PC-9 (cell line): ENCODE data around the gene CCDC80. TPM values are rescaled to one million over a fixed set of nuclear protein-coding genes. Genes with fewer than 3 reads are reported as not detected.
A peak's percentile ranks its signal among the peaks of the same experiment; 100 is the strongest.

Experiments
- BruUV-seq: library from RNA; stranded (reverse); fragments of 400-500 nt; replicated peaks from 2 replicates; lab custom pipeline; 2021; lab: Mats Ljungman, UMichigan
- CTCF ChIA-PET: fragments of 300-600 bp; sonication (Branson Sonifier 250); formaldehyde crosslinking; loops from one replicate; lab custom pipeline; 2022; ENCODE audit warnings: antibody characterized with exemption; lab: Charles Lee
- POLR2A ChIA-PET: fragments of 300-600 bp; sonication (Branson Sonifier 250); formaldehyde crosslinking; loops from one replicate; lab custom pipeline; 2022; ENCODE audit warnings: antibody characterized with exemption; ENCODE audit not compliant: unreplicated experiment; lab: Charles Lee
- DNase-seq, 2 experiments: peaks; one replicate each; pipeline versions ENCODE4 v3.0.0 to v3.0.0-alpha.2; 2015 to 2022; ENCODE audit warnings: mixed read lengths in 1 of 2
- H2AFZ ChIP-seq: fragments of 200-600 bp; sonication (generic); 2 replicates; pipeline ENCODE4 v1.8.1; 2017; ENCODE audit warnings: antibody characterized with exemption
- H3F3A ChIP-seq: fragments of 200-600 bp; sonication (generic); 2 replicates; pipeline ENCODE4 v1.8.1; 2017; ENCODE audit warnings: antibody characterized with exemption, mild to moderate bottlenecking, low read depth; ENCODE audit not compliant: insufficient read depth
- H3K27ac ChIP-seq: fragments of 200-600 bp; sonication (generic); 2 replicates; pipeline ENCODE4 v1.6.1; 2016; ENCODE audit warnings: mixed run types
- H3K27me3 ChIP-seq: fragments of 200-600 bp; sonication (generic); 2 replicates; pipeline ENCODE4 v1.6.1; 2016; ENCODE audit warnings: low read depth, mixed run types; ENCODE audit not compliant: insufficient read depth
- H3K36me3 ChIP-seq: fragments of 200-600 bp; sonication (generic); 2 replicates; pipeline ENCODE4 v1.6.1; 2016; ENCODE audit warnings: low read depth, mixed run types
- H3K4me1 ChIP-seq: fragments of 200-600 bp; sonication (generic); replicated peaks from 2 replicates; pipeline ENCODE4 v1.6.1; 2016; ENCODE audit warnings: mixed run types; ENCODE audit not compliant: insufficient read depth
- H3K4me2 ChIP-seq: fragments of 200-600 bp; sonication (generic); 2 replicates; pipeline ENCODE4 v1.6.1; 2017; ENCODE audit warnings: mixed run types
- H3K4me3 ChIP-seq: fragments of 200-600 bp; sonication (generic); 2 replicates; pipeline ENCODE4 v1.6.1; 2016; ENCODE audit warnings: mixed run types
- H3K79me2 ChIP-seq: fragments of 200-600 bp; sonication (generic); 2 replicates; pipeline ENCODE4 v1.6.1; 2017; ENCODE audit warnings: low read depth, mixed run types
- H3K9me2 ChIP-seq: fragments of 200-600 bp; sonication (generic); 2 replicates; pipeline ENCODE4 v1.8.1; 2017; ENCODE audit warnings: mild to moderate bottlenecking; ENCODE audit not compliant: insufficient read depth
- H3K9me3 ChIP-seq: fragments of 200-600 bp; sonication (generic); 2 replicates; pipeline ENCODE4 v1.8.1; 2016; ENCODE audit warnings: low read depth; ENCODE audit not compliant: insufficient read depth
- H4K20me1 ChIP-seq: fragments of 200-600 bp; sonication (generic); 2 replicates; pipeline ENCODE4 v1.8.1; 2017; ENCODE audit not compliant: insufficient read depth
- EZH2 ChIP-seq: fragments of 200-600 bp; sonication (generic); IDR thresholded peaks from 2 replicates; pipeline ENCODE4 v1.8.0; 2017; ENCODE audit warnings: antibody characterized with exemption, low read depth
- intact Hi-C: fragments of 100-400 bp; cut with micrococcal nuclease; formaldehyde crosslinking; loops from one replicate; pipeline ENCODE4 v1.10.0; 2022; ENCODE audit not compliant: unreplicated experiment
- total RNA-seq: library from RNA; stranded (reverse); gene quantifications from 2 replicates; pipeline ENCODE4 v1.2.3, GENCODE V29; 2021
- TF ChIP-seq, protein P1 (sequence below): fragments of 200-600 bp; sonication (generic); conservative IDR thresholded peaks from 2 replicates; pipeline ENCODE4 v1.6.1; 2017; ENCODE audit warnings: mixed run types, antibody characterized with exemption, mild to moderate bottlenecking, moderate library complexity

The CCDC80 gene
- total RNA-seq, 1 experiment from 2014 or later: 162 TPM

DNA sequence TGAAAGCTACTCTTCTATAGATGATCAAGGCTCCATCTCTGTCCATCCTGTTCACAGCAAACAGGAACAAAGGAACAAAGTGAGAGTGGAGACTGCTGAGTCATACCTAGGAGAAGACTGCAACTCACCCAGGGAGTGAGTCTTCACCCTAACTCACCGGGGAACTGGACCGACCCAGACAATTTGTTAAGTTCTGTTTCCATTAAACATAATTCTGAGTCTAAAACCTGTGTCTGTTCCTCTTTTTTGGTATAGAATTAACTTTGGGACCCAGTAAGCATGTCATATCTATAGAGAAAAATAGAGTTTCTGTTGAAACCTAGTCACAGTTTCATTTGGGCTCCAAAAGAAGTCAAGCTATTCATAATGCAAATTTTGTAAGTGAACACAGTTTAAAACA, 21.6 kb downstream of the CCDC80 start:
- Histone ChIP-seq H3K27ac (peak overlapping the region; percentile 69), H3K79me2 (no peaks in the 10 kb centered on the region), H2AFZ (no peak overlapping the region), H4K20me1 (no peaks in the 10 kb centered on the region), H3K9me2 (no peaks in the 10 kb centered on the region), H3K4me1 (peaks cover 28% of the 10 kb centered on the region), H3K4me2 (0 out of 2 replicates have a peak overlapping the region, but pooled peaks have one; percentile 16), H3K27me3 (no peaks in the 10 kb centered on the region), H3K36me3 (0 out of 2 replicates have a peak, but pooled peaks cover 4% of the 10 kb centered on the region), H3K4me3 (no peak overlapping the region), H3F3A (peaks cover 11% of the 10 kb centered on the region; the same call in 1 of the 2 replicates), H3K9me3 (0 out of 2 replicates have a peak, but pooled peaks cover 8% of the 10 kb centered on the region)
- ChIA-PET CTCF (no interaction called here), POLR2A (no interaction called here)
- no TSS peak for BruUV-seq
- TF ChIP-seq, protein P1, sequence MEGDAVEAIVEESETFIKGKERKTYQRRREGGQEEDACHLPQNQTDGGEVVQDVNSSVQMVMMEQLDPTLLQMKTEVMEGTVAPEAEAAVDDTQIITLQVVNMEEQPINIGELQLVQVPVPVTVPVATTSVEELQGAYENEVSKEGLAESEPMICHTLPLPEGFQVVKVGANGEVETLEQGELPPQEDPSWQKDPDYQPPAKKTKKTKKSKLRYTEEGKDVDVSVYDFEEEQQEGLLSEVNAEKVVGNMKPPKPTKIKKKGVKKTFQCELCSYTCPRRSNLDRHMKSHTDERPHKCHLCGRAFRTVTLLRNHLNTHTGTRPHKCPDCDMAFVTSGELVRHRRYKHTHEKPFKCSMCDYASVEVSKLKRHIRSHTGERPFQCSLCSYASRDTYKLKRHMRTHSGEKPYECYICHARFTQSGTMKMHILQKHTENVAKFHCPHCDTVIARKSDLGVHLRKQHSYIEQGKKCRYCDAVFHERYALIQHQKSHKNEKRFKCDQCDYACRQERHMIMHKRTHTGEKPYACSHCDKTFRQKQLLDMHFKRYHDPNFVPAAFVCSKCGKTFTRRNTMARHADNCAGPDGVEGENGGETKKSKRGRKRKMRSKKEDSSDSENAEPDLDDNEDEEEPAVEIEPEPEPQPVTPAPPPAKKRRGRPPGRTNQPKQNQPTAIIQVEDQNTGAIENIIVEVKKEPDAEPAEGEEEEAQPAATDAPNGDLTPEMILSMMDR: no peak
- no peak for TF ChIP-seq EZH2
- DNase-seq: no peak
- intact Hi-C loops: no loop called here

DNA sequence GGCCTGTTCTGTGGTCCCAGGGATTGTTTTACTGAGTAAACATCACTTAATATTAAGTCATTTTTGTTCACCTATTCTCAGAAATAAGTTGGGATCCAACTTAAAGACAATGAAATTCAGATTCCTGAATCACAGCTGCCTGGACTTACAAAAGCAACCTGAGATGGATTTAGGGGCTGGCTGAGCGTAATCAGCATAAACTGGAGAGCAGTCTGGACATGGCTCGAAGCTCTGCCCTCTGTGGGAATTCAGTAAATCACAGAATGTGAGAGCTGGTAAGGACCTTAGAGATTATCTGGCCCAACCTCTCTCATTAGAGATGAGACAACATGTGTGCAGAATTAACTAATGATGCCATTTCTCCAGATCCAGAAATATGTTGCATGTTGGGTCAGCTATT, 23.7 kb downstream of the CCDC80 start:
- ChIA-PET CTCF (no interaction called here), POLR2A (interaction anchor here (0.5 kb wide), 1 partner anchor 154 kb away, joined by 4 read pairs; no protein-coding TSS in a partner anchor)
- no peaks in the 10 kb centered on the region for H3K27me3 ChIP-seq
- H3K27ac ChIP-seq: no peak overlapping the region
- H3K4me3 ChIP-seq: no peak overlapping the region
- H4K20me1 ChIP-seq: no peaks in the 10 kb centered on the region
- no peak overlapping the region for H3K4me2 ChIP-seq
- no peak for DNase-seq
- peaks cover 10% of the 10 kb centered on the region; the same call in 1 of the 2 replicates for H3K4me1 ChIP-seq
- intact Hi-C loops: no loop called here
- H3K9me3 ChIP-seq: 0 out of 2 replicates have a peak, but pooled peaks cover 8% of the 10 kb centered on the region
- BruUV-seq: no TSS peak
- no peaks in the 10 kb centered on the region for H3K9me2 ChIP-seq
- H3F3A ChIP-seq: 0 out of 2 replicates have a peak, but pooled peaks cover 3% of the 10 kb centered on the region
- H3K79me2 ChIP-seq: no peaks in the 10 kb centered on the region
- no peak overlapping the region for H2AFZ ChIP-seq
- no peak for TF ChIP-seq EZH2
- TF ChIP-seq, protein P1: no peak
- H3K36me3 ChIP-seq: 0 out of 2 replicates have a peak, but pooled peaks cover 4% of the 10 kb centered on the region

DNA sequence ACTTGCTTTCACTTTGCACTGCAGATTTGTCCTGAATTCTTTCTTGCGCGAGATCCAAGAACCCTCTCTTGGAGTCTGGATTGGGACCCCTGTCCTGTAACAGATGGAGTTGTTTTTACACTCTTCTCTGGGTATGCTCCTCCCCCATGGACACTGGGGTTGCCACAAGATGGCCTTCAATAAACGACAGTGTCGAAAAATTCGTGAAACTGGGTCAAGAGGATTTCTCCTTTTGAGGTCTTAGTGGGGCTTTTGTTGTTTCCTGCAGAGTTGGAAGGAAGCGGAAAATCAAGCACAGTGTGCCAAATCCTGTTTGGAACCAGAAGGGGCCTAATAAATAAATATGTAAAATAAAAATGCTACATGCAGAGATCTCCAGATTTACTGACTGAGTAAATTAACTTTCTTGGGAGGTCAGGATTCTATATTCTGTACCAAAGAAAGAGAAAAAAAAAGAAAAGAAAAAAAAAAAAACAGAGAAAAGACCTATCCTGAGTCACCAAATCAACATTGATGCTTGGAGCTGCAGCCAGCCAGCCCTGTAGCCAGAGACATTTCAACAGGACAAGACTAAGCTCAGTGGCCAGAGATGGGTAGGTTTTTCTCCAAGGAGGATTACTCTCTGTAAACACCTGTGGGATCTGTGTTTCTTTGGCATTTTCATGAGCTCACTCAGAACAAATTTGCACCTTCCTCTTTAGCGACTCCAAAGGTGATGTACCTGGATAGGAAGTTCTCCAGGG, 24.8 kb downstream of the CCDC80 start:
- POLR2A ChIA-PET: no interaction called here
- BruUV-seq: no TSS peak
- TF ChIP-seq EZH2: no peak
- TF ChIP-seq, protein P1: no peak

More for the DNA sequence above, 24.8 kb downstream of the CCDC80 start:
- Histone ChIP-seq H3K27ac (no peak overlapping the region), H3K4me2 (no peak overlapping the region), H3K4me3 (no peak overlapping the region), H3F3A (0 out of 2 replicates have a peak, but pooled peaks cover 3% of the 10 kb centered on the region), H2AFZ (no peak overlapping the region), H3K9me3 (0 out of 2 replicates have a peak, but pooled peaks cover 5% of the 10 kb centered on the region), H3K79me2 (no peaks in the 10 kb centered on the region), H3K4me1 (peaks cover 8% of the 10 kb centered on the region; the same call in 1 of the 2 replicates), H3K36me3 (0 out of 2 replicates have a peak, but pooled peaks cover 4% of the 10 kb centered on the region), H3K27me3 (no peaks in the 10 kb centered on the region), H4K20me1 (no peaks in the 10 kb centered on the region), H3K9me2 (no peaks in the 10 kb centered on the region)
- DNase-seq: no peak
- CTCF ChIA-PET: interaction anchor here (0.7 kb wide), 1 partner anchor 35 kb away, joined by 5 read pairs; no protein-coding TSS in a partner anchor
- intact Hi-C loops: no loop called here
